HuH-7.5 (cell line): Measurements from ENCODE around the gene LETM1.

Experiments used
- DNase-seq: peaks from one replicate; pipeline ENCODE4 v3.0.0; 2011; ENCODE audit warnings: low spot score

Gene LETM1

DNA sequence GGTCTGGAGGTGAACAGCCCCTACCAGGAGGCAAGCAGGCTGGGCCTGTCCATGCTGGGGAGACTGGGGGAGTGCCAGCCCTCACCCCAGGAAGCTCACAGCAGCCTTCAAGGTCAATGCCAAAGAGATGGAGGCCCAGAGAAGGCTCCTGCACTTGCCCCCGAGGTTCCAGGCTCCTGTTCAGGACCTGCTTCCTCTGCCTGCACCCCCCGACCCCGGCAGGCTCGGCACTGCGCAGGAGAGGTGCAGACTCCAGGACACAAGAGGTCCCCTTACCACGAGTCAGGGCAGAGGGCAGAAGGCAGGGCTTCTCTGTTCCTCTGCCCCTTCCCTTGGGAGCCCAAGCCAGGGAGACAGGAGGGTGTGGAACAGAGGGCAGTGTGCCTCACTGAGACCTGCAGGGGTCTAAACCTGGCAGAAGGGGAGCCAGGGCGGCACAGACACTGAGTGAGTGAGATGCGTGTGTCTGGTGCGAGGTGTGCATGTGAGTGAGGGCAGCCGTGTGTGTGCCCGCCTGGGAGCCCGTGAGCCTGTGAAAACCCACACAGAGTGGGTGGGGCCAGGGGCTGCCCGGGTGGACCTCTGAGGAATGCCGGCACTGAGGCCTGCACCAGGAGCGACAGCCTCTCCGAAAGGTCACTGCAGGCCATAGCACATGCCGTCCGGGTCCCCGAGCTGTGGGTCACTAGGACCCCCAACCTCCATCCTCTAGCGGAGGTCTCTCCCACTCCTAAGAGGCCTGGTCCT is 93.5 kb downstream of the LETM1 start:
- DNase-seq: no peak
